ENCODE results near the gene TMEM176A. TPM values are rescaled to one million over a fixed set of nuclear protein-coding genes. Genes with fewer than 3 reads are reported as not detected.

Gene TMEM176A
- total RNA-seq, 6 experiments from 2014 or later: not detected

DNA sequence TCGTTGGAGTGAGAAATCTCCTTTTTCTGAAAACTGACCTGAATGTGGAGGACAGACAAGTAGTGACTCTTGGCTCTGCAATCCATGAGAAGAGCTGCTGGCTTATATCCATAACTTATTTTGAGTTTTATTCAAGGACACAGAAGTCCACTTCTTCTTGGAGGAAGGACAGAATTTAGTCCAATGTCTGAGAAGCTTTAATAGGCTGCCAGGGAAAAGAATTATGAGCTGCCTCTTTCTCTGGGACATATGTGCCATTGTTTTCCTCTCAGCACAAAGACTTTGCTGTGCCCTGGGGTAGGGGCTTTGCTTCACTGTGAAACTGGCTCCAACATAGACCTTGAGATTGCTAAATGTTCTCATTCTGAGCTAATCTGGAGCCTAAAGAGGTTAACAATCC is 31.3 kb downstream of the TMEM176A start:
- Mint-ChIP-seq H3K4me3 (no peak overlapping the region), H3K36me3 (ENCODE audit: low read depth) (no peaks in the 10 kb centered on the region), H3K4me1 (ENCODE audit: low read depth) (no peaks in the 10 kb centered on the region), H3K9me3 (no peaks in the 10 kb centered on the region), H3K27ac (no peak overlapping the region), H3K27me3 (ENCODE audit: insufficient read depth) (no peaks in the 10 kb centered on the region; the same call in none of the 2 replicates)
- DNase-seq: no peak
- TF ChIP-seq, protein P1, sequence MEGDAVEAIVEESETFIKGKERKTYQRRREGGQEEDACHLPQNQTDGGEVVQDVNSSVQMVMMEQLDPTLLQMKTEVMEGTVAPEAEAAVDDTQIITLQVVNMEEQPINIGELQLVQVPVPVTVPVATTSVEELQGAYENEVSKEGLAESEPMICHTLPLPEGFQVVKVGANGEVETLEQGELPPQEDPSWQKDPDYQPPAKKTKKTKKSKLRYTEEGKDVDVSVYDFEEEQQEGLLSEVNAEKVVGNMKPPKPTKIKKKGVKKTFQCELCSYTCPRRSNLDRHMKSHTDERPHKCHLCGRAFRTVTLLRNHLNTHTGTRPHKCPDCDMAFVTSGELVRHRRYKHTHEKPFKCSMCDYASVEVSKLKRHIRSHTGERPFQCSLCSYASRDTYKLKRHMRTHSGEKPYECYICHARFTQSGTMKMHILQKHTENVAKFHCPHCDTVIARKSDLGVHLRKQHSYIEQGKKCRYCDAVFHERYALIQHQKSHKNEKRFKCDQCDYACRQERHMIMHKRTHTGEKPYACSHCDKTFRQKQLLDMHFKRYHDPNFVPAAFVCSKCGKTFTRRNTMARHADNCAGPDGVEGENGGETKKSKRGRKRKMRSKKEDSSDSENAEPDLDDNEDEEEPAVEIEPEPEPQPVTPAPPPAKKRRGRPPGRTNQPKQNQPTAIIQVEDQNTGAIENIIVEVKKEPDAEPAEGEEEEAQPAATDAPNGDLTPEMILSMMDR (IDR thresholded peaks at IDR 0.05): no peak

GRCh38 chr7:150835019-150835418 is 34.5 kb downstream of the TMEM176A start:
- no peak for DNase-seq
- H3K27me3 Mint-ChIP-seq (ENCODE audit: insufficient read depth): peaks cover 5% of the 10 kb centered on the region
- no peak overlapping the region for H3K4me3 Mint-ChIP-seq
- H3K36me3 Mint-ChIP-seq (ENCODE audit: low read depth): no peaks in the 10 kb centered on the region
- no peaks in the 10 kb centered on the region for H3K4me1 Mint-ChIP-seq (ENCODE audit: low read depth)
- TF ChIP-seq, protein P1 (IDR thresholded peaks at IDR 0.05): no peak
- no peak overlapping the region for H3K27ac Mint-ChIP-seq
- H3K9me3 Mint-ChIP-seq: no peaks in the 10 kb centered on the region

GRCh38 chr7:150835702-150836280 is 35.2 kb downstream of the TMEM176A start:
- H3K36me3 Mint-ChIP-seq (ENCODE audit: low read depth): no peaks in the 10 kb centered on the region
- TF ChIP-seq, protein P1 (IDR thresholded peaks at IDR 0.05): no peak
- no peak overlapping the region for H3K4me3 Mint-ChIP-seq
- DNase-seq: no peak
- no peaks in the 10 kb centered on the region for H3K4me1 Mint-ChIP-seq (ENCODE audit: low read depth)
- H3K27ac Mint-ChIP-seq: no peak overlapping the region
- H3K9me3 Mint-ChIP-seq: no peaks in the 10 kb centered on the region
- H3K27me3 Mint-ChIP-seq (ENCODE audit: insufficient read depth): peaks cover 5% of the 10 kb centered on the region

DNA sequence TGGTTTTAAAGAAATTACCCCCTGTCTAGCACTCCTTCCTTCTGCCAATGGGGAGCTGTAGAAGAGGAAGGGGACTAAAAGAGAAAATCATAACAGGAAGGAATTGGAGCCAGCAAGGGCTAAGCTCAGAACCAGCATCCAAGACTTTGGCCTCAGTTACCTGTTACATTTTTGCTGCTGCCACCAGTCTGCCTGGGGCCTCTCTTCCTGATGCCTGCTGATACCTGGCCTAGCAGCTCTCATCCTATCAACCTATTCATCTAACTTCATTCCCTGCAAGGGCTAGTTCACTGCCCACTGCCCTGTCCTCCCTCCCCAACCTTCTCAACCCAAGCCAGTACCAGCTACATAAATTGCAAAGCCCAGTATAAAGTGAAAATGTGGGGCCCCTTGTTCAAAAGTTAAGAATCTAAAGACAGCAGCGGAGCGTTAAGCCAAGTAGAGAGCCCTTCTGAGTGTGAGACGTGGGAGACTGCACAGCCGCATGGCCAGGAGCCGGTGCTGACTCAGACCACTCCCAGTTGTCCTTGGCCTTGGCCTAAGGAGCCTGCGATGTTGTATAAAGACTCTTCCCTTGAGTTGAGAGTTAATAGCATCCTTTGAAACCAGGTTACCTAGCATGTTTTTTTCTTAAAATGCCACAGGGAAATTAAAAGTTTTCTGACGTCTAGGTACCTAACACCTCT is 38.5 kb downstream of the TMEM176A start:
- H3K27me3 Mint-ChIP-seq (ENCODE audit: insufficient read depth): peaks cover 5% of the 10 kb centered on the region
- H3K4me3 Mint-ChIP-seq: no peak overlapping the region
- DNase-seq: no peak
- H3K9me3 Mint-ChIP-seq: no peaks in the 10 kb centered on the region
- no peaks in the 10 kb centered on the region for H3K4me1 Mint-ChIP-seq (ENCODE audit: low read depth)
- TF ChIP-seq, protein P1 (IDR thresholded peaks at IDR 0.05): no peak
- H3K27ac Mint-ChIP-seq: no peak overlapping the region
- H3K36me3 Mint-ChIP-seq (ENCODE audit: low read depth): no peaks in the 10 kb centered on the region

GRCh38 chr7:150842018-150842417 is 41.4 kb downstream of the TMEM176A start:
- Mint-ChIP-seq H3K27ac (no peak overlapping the region), H3K4me1 (ENCODE audit: low read depth) (no peaks in the 10 kb centered on the region), H3K4me3 (no peak overlapping the region), H3K36me3 (ENCODE audit: low read depth) (no peaks in the 10 kb centered on the region), H3K9me3 (no peaks in the 10 kb centered on the region), H3K27me3 (ENCODE audit: insufficient read depth) (peaks cover 8% of the 10 kb centered on the region)
- DNase-seq: no peak
- TF ChIP-seq, protein P1 (IDR thresholded peaks at IDR 0.05): no peak
